ENCODE measurements around the gene TAC3.

GRCh38 chr12:57048423-57049118, 32.2 kb upstream of the TAC3 start:
- TF ChIP-seq POLR2AphosphoS5 (IDR thresholded peaks at IDR 0.05) (no peak), CTCF (IDR thresholded peaks at IDR 0.05) (no peak)

Data from sigmoid colon (tissue), 4 donors.